HepG2 (cell line): ENCODE data around the gene C2orf81. TPM values are rescaled to one million over a fixed set of nuclear protein-coding genes. Genes with fewer than 3 reads are reported as not detected.

Experiments
- AKAP8 ChIP-seq: sonication (generic); formaldehyde crosslinking; IDR thresholded peaks from 2 replicates; pipeline ENCODE4 v1.5.1; 2020; ENCODE audit warnings: mild to moderate bottlenecking, missing genetic modification reagents
- DR1 ChIP-seq: sonication (generic); formaldehyde crosslinking; IDR thresholded peaks from 2 replicates; pipeline ENCODE4 v1.8.0; 2021; ENCODE audit warnings: mild to moderate bottlenecking, missing genetic modification reagents, inconsistent platforms
- GATAD2A ChIP-seq: IDR thresholded peaks from 2 replicates; pipeline ENCODE4 v1.6.1; 2016
- HMGA1 ChIP-seq: sonication (generic); formaldehyde crosslinking; conservative IDR thresholded peaks from 2 replicates; pipeline ENCODE4 v1.4.0; 2020; ENCODE audit warnings: missing genetic modification reagents
- MEIS1 ChIP-seq: sonication (generic); formaldehyde crosslinking; IDR thresholded peaks from 2 replicates; pipeline ENCODE4 v1.9.0; 2021; ENCODE audit warnings: mild to moderate bottlenecking, missing genetic modification reagents, moderate library complexity, borderline replicate concordance
- NFYB ChIP-seq: sonication (generic); formaldehyde crosslinking; IDR thresholded peaks from 2 replicates; pipeline ENCODE4 v1.4.0; 2020; ENCODE audit warnings: missing genetic modification reagents
- PCBP1 ChIP-seq: fragments of 200-400 bp; formaldehyde crosslinking; IDR thresholded peaks from 2 replicates; pipeline ENCODE4 v1.6.1; 2017; ENCODE audit warnings: mild to moderate bottlenecking, low read depth, low read length, borderline replicate concordance
- RFXANK ChIP-seq: IDR thresholded peaks from 2 replicates; pipeline ENCODE4 v1.6.1; 2016
- SP2 ChIP-seq: sonication (generic); formaldehyde crosslinking; IDR thresholded peaks from 2 replicates; pipeline ENCODE4 v1.5.1; 2020; ENCODE audit warnings: mild to moderate bottlenecking, missing genetic modification reagents
- SRSF1 ChIP-seq: fragments of 200-400 bp; formaldehyde crosslinking; optimal IDR thresholded peaks from 2 replicates; pipeline ENCODE3; 2017; ENCODE audit warnings: mild to moderate bottlenecking, low read depth, low read length, moderate library complexity
- TEAD3 ChIP-seq: optimal IDR thresholded peaks from 2 replicates; pipeline ENCODE3; 2016; ENCODE audit warnings: borderline replicate concordance
- YEATS2 ChIP-seq: sonication (generic); formaldehyde crosslinking; IDR thresholded peaks from 2 replicates; pipeline ENCODE4 v1.4.0; 2020; ENCODE audit warnings: missing genetic modification reagents, borderline replicate concordance
- ZIK1 ChIP-seq: sonication (generic); formaldehyde crosslinking; IDR thresholded peaks from 2 replicates; pipeline ENCODE4 v1.5.0; 2020; ENCODE audit warnings: mild to moderate bottlenecking, low read depth, missing genetic modification reagents, borderline replicate concordance
- ZNF251 ChIP-seq: sonication (generic); formaldehyde crosslinking; IDR thresholded peaks from 2 replicates; pipeline ENCODE4 v1.9.0; 2021; ENCODE audit warnings: mild to moderate bottlenecking, missing genetic modification reagents
- ZNF34 ChIP-seq: sonication (generic); formaldehyde crosslinking; IDR thresholded peaks from 2 replicates; pipeline ENCODE4 v1.4.0; 2020; ENCODE audit warnings: mild to moderate bottlenecking, missing genetic modification reagents, borderline replicate concordance
- ZNF350 ChIP-seq: sonication (generic); formaldehyde crosslinking; IDR thresholded peaks from 2 replicates; pipeline ENCODE4 v1.4.0; 2020; ENCODE audit warnings: mild to moderate bottlenecking, low read depth, missing genetic modification reagents, borderline replicate concordance
- ZNF501 ChIP-seq: sonication (generic); formaldehyde crosslinking; IDR thresholded peaks from 2 replicates; pipeline ENCODE4 v1.5.1; 2020; ENCODE audit warnings: mild to moderate bottlenecking, moderate library complexity, missing genetic modification reagents
- ZNF547 ChIP-seq: sonication (generic); formaldehyde crosslinking; IDR thresholded peaks from 2 replicates; pipeline ENCODE4 v1.5.1; 2020; ENCODE audit warnings: mild to moderate bottlenecking, missing genetic modification reagents
- ZNF781 ChIP-seq: sonication (generic); formaldehyde crosslinking; IDR thresholded peaks from 2 replicates; pipeline ENCODE4 v1.5.1; 2020; ENCODE audit warnings: borderline replicate concordance, mild to moderate bottlenecking, missing genetic modification reagents; ENCODE audit errors: not compliant biosample characterization
- ZSCAN22 ChIP-seq: sonication (generic); formaldehyde crosslinking; IDR thresholded peaks from 2 replicates; pipeline ENCODE4 v1.4.0; 2020; ENCODE audit warnings: mild to moderate bottlenecking, missing genetic modification reagents
- polyA plus RNA-seq, 8 experiments: library from polyadenylated mRNA; depleted of rRNA in 3 of 8; stranded (reverse) in 7 of 8; unstranded in 1 of 8; fragments of >200 nt; fragmentation: Illumina TruSeq in 4 of 8; extraction: Trizol in 4 of 8; gene quantifications; 2 replicates each; pipeline versions ENCODE4 v1.2.1 to v1.2.3, GENCODE V29; 2011 to 2016; ENCODE audit warnings: low read depth in 4 of 8, missing spikeins in 1 of 8, mixed read lengths in 1 of 8; ENCODE audit not compliant: insufficient read depth in 1 of 8
- total RNA-seq, 5 experiments: library from RNA; depleted of rRNA; stranded (reverse); fragments of >200 nt; fragmentation: Illumina TruSeq; extraction: Trizol; gene quantifications; 2 replicates each; pipeline ENCODE4 v1.2.3, GENCODE V29; 2016; ENCODE audit warnings: low read depth in 1 of 5
- TF ChIP-seq, protein P1 (sequence below): sonication (generic); formaldehyde crosslinking; IDR thresholded peaks from 2 replicates; pipeline ENCODE4 v1.5.1; 2020; ENCODE audit warnings: mild to moderate bottlenecking, missing genetic modification reagents, moderate library complexity
- TF ChIP-seq, protein P2 (sequence below): sonication (generic); formaldehyde crosslinking; IDR thresholded peaks from 2 replicates; pipeline ENCODE4 v1.5.0; 2020; ENCODE audit warnings: missing genetic modification reagents
- TF ChIP-seq, protein P3 (sequence below): sonication (generic); formaldehyde crosslinking; IDR thresholded peaks from 2 replicates; pipeline ENCODE4 v1.9.0; 2022; ENCODE audit warnings: missing genetic modification reagents, mild to moderate bottlenecking, borderline replicate concordance

C2orf81 gene
- total and polyA plus RNA-seq, 2 of the 13 experiments (the other 11 are each of a cell fraction or from before 2014, with no cell fraction given), result 0.15 to 0.17 TPM

DNA sequence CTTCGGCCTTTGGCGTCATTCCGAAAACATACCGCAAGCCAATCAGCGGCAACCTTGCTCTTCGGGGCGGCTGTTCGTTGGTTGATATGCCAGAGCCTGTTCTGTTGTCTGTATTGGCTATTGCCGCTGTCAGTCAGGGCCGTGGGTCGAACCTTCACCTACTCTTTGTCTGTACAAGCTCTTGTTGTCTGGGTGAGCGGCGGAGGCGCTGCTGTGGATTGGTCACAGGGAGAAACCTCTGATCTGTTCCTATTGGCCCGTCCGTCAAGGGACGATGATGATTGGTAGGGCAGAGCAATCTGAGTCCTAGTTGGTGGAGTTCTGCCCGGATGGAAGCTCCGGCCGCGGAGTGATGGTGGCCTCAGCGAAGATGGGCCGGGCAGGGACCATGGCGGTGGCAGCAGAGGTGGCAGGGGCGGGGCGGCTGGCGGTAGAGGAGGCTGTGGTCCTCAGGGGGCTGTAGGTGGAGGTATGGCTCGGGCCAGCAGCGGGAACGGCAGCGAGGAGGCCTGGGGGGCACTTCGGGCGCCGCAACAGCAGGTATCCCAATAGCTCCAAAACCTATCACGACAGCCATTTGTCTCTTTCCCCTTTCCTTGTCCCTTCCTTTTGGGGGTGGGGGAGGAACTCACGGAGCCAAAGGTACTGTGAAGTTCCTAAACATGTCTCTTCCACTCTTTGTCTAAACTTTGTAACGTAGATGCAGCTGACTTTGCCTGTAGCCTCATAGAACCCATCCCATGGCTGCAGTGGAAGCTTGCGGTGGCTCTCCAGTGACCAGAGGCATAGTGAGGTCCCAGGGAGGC, 36.9 kb upstream of the C2orf81 start, which contains the start of gene WBP1 (continued):
- TF ChIP-seq HMGA1 (CRISPR knock-in tag), result no peak
- TF ChIP-seq NFYB, result peak; percentile 96
- TF ChIP-seq AKAP8 (CRISPR knock-in tag), result peak; percentile 8; the same call in 1 of the 2 replicates
- peak; percentile 87 for TF ChIP-seq DR1 (CRISPR knock-in tag)
- peak; percentile 58; the same call in 1 of the 2 replicates for TF ChIP-seq ZSCAN22 (CRISPR knock-in tag)
- TF ChIP-seq, protein P1, sequence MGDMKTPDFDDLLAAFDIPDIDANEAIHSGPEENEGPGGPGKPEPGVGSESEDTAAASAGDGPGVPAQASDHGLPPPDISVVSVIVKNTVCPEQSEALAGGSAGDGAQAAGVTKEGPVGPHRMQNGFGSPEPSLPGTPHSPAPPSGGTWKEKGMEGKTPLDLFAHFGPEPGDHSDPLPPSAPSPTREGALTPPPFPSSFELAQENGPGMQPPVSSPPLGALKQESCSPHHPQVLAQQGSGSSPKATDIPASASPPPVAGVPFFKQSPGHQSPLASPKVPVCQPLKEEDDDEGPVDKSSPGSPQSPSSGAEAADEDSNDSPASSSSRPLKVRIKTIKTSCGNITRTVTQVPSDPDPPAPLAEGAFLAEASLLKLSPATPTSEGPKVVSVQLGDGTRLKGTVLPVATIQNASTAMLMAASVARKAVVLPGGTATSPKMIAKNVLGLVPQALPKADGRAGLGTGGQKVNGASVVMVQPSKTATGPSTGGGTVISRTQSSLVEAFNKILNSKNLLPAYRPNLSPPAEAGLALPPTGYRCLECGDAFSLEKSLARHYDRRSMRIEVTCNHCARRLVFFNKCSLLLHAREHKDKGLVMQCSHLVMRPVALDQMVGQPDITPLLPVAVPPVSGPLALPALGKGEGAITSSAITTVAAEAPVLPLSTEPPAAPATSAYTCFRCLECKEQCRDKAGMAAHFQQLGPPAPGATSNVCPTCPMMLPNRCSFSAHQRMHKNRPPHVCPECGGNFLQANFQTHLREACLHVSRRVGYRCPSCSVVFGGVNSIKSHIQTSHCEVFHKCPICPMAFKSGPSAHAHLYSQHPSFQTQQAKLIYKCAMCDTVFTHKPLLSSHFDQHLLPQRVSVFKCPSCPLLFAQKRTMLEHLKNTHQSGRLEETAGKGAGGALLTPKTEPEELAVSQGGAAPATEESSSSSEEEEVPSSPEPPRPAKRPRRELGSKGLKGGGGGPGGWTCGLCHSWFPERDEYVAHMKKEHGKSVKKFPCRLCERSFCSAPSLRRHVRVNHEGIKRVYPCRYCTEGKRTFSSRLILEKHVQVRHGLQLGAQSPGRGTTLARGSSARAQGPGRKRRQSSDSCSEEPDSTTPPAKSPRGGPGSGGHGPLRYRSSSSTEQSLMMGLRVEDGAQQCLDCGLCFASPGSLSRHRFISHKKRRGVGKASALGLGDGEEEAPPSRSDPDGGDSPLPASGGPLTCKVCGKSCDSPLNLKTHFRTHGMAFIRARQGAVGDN (CRISPR knock-in tag), result peak; percentile 46
- TF ChIP-seq SRSF1, result peak; percentile 23
- TF ChIP-seq ZNF501, result peak; percentile 79
- no peak for TF ChIP-seq PCBP1
- TF ChIP-seq ZNF781 (CRISPR knock-in tag), result no peak
- TF ChIP-seq ZNF251 (CRISPR knock-in tag), result no peak
- TF ChIP-seq, protein P2, sequence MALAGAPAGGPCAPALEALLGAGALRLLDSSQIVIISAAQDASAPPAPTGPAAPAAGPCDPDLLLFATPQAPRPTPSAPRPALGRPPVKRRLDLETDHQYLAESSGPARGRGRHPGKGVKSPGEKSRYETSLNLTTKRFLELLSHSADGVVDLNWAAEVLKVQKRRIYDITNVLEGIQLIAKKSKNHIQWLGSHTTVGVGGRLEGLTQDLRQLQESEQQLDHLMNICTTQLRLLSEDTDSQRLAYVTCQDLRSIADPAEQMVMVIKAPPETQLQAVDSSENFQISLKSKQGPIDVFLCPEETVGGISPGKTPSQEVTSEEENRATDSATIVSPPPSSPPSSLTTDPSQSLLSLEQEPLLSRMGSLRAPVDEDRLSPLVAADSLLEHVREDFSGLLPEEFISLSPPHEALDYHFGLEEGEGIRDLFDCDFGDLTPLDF, result 0 out of 2 replicates have a peak, but pooled peaks have one; percentile 37
- TF ChIP-seq YEATS2 (CRISPR knock-in tag), result peak; percentile 3; the same call in 1 of the 2 replicates
- TF ChIP-seq, protein P3, sequence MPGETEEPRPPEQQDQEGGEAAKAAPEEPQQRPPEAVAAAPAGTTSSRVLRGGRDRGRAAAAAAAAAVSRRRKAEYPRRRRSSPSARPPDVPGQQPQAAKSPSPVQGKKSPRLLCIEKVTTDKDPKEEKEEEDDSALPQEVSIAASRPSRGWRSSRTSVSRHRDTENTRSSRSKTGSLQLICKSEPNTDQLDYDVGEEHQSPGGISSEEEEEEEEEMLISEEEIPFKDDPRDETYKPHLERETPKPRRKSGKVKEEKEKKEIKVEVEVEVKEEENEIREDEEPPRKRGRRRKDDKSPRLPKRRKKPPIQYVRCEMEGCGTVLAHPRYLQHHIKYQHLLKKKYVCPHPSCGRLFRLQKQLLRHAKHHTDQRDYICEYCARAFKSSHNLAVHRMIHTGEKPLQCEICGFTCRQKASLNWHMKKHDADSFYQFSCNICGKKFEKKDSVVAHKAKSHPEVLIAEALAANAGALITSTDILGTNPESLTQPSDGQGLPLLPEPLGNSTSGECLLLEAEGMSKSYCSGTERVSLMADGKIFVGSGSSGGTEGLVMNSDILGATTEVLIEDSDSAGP (CRISPR knock-in tag), result peak; percentile 61; the same call in 1 of the 2 replicates
- TF ChIP-seq GATAD2A (CRISPR knock-in tag), result 0 out of 2 replicates have a peak, but pooled peaks have one; percentile 2
- TF ChIP-seq ZNF350 (CRISPR knock-in tag), result peak; percentile 91; the same call in 1 of the 2 replicates
- peak; percentile 88; the same call in 1 of the 2 replicates for TF ChIP-seq RFXANK
- TF ChIP-seq MEIS1 (CRISPR knock-in tag), result 0 out of 2 replicates have a peak, but pooled peaks have one; percentile 12
- TF ChIP-seq TEAD3 (CRISPR knock-in tag), result peak; percentile 84
- TF ChIP-seq ZNF547 (CRISPR knock-in tag), result 0 out of 2 replicates have a peak, but pooled peaks have one; percentile 50
- 0 out of 2 replicates have a peak, but pooled peaks have one; percentile 12 for TF ChIP-seq ZIK1 (CRISPR knock-in tag)
- peak; percentile 95 for TF ChIP-seq SP2 (CRISPR knock-in tag)
- TF ChIP-seq ZNF34 (CRISPR knock-in tag), result peak; percentile 35; the same call in 1 of the 2 replicates
